Measurements from ENCODE around the gene DOCK10. TPM values are rescaled to one million over a fixed set of nuclear protein-coding genes. Genes with fewer than 3 reads are reported as not detected.

Gene DOCK10
- total RNA-seq, 1 donor from 2014 or later: 15.2 TPM

DNA sequence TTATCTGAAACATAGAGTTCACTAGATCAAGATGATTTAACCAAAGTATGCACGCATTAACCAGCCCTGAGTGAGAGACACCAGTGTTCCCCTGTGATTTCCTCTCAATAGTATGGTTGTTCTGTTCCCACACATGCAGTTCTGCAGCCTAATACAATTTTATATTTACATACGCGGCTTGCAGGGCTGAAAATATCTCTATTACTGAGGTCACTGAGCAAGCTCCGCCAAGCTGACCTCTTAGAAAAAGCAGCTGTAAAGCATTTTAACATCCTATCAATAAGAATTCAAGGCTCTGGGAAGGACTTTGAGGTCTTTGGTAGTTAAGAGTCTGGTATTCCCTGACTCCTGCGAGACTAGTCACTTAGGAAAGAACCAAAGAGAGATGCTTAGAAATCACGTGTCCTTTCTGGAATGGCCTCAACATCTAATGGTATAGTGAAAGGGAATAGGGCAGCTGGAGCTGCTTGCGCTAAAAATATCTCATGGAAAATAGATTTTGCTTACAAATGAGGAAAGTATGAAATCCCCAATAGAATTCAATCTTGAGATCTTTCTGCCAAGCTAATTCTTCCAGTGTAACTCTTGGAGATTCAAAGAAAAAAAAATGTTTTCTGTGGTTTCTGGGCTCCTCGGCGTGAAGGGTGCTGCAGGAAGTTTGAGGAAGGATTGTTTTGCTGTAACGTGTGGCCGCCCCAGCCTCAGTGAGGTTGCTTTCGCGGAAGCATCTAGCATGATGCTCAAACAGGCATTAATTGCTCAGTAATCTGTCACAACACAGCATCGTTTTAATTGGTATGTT lies 59.2 kb downstream of the DOCK10 start:
- Mint-ChIP-seq H3K4me1 (ENCODE audit: unreplicated experiment) (peaks cover 38% of the 10 kb centered on the region), H3K36me3 (ENCODE audit: unreplicated experiment) (no peaks in the 10 kb centered on the region), H3K9me3 (ENCODE audit: unreplicated experiment) (no peaks in the 10 kb centered on the region), H3K27me3 (ENCODE audit: unreplicated experiment) (no peaks in the 10 kb centered on the region), H3K27ac (ENCODE audit: unreplicated experiment) (peak overlapping the region; percentile 94), H3K4me3 (ENCODE audit: unreplicated experiment) (peak overlapping the region; percentile 71)
- DNase-seq (ENCODE audit: extremely low spot score, unreplicated experiment): no peak
- TF ChIP-seq, protein P1, sequence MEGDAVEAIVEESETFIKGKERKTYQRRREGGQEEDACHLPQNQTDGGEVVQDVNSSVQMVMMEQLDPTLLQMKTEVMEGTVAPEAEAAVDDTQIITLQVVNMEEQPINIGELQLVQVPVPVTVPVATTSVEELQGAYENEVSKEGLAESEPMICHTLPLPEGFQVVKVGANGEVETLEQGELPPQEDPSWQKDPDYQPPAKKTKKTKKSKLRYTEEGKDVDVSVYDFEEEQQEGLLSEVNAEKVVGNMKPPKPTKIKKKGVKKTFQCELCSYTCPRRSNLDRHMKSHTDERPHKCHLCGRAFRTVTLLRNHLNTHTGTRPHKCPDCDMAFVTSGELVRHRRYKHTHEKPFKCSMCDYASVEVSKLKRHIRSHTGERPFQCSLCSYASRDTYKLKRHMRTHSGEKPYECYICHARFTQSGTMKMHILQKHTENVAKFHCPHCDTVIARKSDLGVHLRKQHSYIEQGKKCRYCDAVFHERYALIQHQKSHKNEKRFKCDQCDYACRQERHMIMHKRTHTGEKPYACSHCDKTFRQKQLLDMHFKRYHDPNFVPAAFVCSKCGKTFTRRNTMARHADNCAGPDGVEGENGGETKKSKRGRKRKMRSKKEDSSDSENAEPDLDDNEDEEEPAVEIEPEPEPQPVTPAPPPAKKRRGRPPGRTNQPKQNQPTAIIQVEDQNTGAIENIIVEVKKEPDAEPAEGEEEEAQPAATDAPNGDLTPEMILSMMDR (IDR thresholded peaks at IDR 0.05): no peak

DNA sequence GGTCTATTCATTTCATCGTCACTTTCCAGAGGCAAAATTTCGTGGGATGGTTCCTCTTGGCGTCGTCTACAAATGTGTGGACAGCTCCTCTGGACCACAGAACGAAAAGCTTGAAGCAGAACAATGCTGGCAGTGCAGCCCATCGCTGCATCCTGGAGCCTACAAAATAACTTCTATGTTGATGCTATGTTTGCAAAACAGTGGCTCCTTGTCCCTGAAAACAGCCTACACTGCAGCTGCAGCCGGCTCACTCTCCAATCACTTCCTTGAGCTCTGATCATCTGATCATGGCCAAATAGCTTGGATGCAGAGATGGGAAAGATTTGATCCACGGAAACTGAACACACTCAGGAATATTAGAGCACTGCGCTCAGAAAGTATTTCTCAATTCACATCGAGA lies 60.0 kb downstream of the DOCK10 start:
- H3K27ac Mint-ChIP-seq (ENCODE audit: unreplicated experiment): peak overlapping the region; percentile 94
- no peaks in the 10 kb centered on the region for H3K9me3 Mint-ChIP-seq (ENCODE audit: unreplicated experiment)
- TF ChIP-seq, protein P1 (IDR thresholded peaks at IDR 0.05): no peak
- H3K4me3 Mint-ChIP-seq (ENCODE audit: unreplicated experiment): peak overlapping the region; percentile 71
- H3K36me3 Mint-ChIP-seq (ENCODE audit: unreplicated experiment): no peaks in the 10 kb centered on the region
- H3K4me1 Mint-ChIP-seq (ENCODE audit: unreplicated experiment): peaks cover 38% of the 10 kb centered on the region
- H3K27me3 Mint-ChIP-seq (ENCODE audit: unreplicated experiment): no peaks in the 10 kb centered on the region
- DNase-seq (ENCODE audit: extremely low spot score, unreplicated experiment): no peak

GRCh38 chr2:224976629-224977525 lies 65.4 kb downstream of the DOCK10 start:
- H3K9me3 Mint-ChIP-seq (ENCODE audit: unreplicated experiment): no peaks in the 10 kb centered on the region
- H3K27ac Mint-ChIP-seq (ENCODE audit: unreplicated experiment): no peak overlapping the region
- no peak for DNase-seq (ENCODE audit: extremely low spot score, unreplicated experiment)
- H3K36me3 Mint-ChIP-seq (ENCODE audit: unreplicated experiment): no peaks in the 10 kb centered on the region
- TF ChIP-seq, protein P1 (IDR thresholded peaks at IDR 0.05): no peak
- no peaks in the 10 kb centered on the region for H3K27me3 Mint-ChIP-seq (ENCODE audit: unreplicated experiment)
- no peak overlapping the region for H3K4me3 Mint-ChIP-seq (ENCODE audit: unreplicated experiment)
- H3K4me1 Mint-ChIP-seq (ENCODE audit: unreplicated experiment): peaks cover 22% of the 10 kb centered on the region

GRCh38 chr2:224975761-224976160 lies 66.5 kb downstream of the DOCK10 start:
- Mint-ChIP-seq H3K36me3 (ENCODE audit: unreplicated experiment) (no peaks in the 10 kb centered on the region), H3K9me3 (ENCODE audit: unreplicated experiment) (no peaks in the 10 kb centered on the region), H3K27ac (ENCODE audit: unreplicated experiment) (no peak overlapping the region), H3K27me3 (ENCODE audit: unreplicated experiment) (no peaks in the 10 kb centered on the region), H3K4me1 (ENCODE audit: unreplicated experiment) (peaks cover 15% of the 10 kb centered on the region), H3K4me3 (ENCODE audit: unreplicated experiment) (no peak overlapping the region)
- TF ChIP-seq, protein P1 (IDR thresholded peaks at IDR 0.05): no peak
- DNase-seq (ENCODE audit: extremely low spot score, unreplicated experiment): no peak

All from osteocyte (in vitro differentiated cells).